HCT116 (cell line): ENCODE data around the gene HSPA2. TPM values are rescaled to one million over a fixed set of nuclear protein-coding genes. Genes with fewer than 3 reads are reported as not detected.
A peak's percentile ranks its signal among the peaks of the same experiment; 100 is the strongest.

Experiments used
- ATAC-seq: fragments of 200-7000 bp; cut with Tn5 transposase; 2 replicates; pipeline ENCODE4 v1.9.1; 2020; ENCODE audit warnings: mild to moderate bottlenecking, moderate library complexity
- Bru-seq: library from RNA; stranded (reverse); fragments of 400-500 nt; gene quantifications from one replicate; lab custom pipeline; 2021; lab: Mats Ljungman, UMichigan
- BruChase-seq, 2 experiments: library from RNA; stranded (reverse); fragments of 400-500 nt; gene quantifications; one replicate each; lab custom pipeline; 2021; lab: Mats Ljungman, UMichigan
- BruUV-seq: library from RNA; stranded (reverse); fragments of 400-500 nt; replicated peaks from 2 replicates; lab custom pipeline; 2021; lab: Mats Ljungman, UMichigan
- CTCF ChIA-PET: fragments of 300-600 bp; sonication (Branson Sonifier 250); formaldehyde crosslinking; loops from one replicate; lab custom pipeline; 2021; ENCODE audit warnings: antibody characterized with exemption; lab: Charles Lee
- POLR2A ChIA-PET: fragments of 300-600, 350-600 bp; sonication (Branson Sonifier 250); formaldehyde crosslinking; loops from one replicate; lab custom pipeline; 2021; ENCODE audit warnings: antibody characterized with exemption; lab: Charles Lee
- RAD21 ChIA-PET, 2 experiments: fragments of 300-600 bp; sonication (Branson Sonifier 250); formaldehyde crosslinking; loops; one replicate each; lab custom pipeline; 2023; ENCODE audit warnings: low total read pairs in 2 of 2; ENCODE audit not compliant: uncharacterized antibody in 2 of 2, unreplicated experiment in 2 of 2, low non-redundant PET in 1 of 2; lab: Charles Lee
- DNase-seq: peaks from one replicate; pipeline ENCODE4 v3.0.0-alpha.2; 2010; ENCODE audit warnings: low read depth, low spot score
- H2AFZ ChIP-seq: fragments of 200-600 bp; shearing (Covaris generic), sonication (generic); 2 replicates; pipeline ENCODE4 v1.6.1; 2017; ENCODE audit warnings: low read depth, mixed run types, mixed read lengths, antibody characterized with exemption, low read length; ENCODE audit not compliant: poor library complexity, severe bottlenecking
- H3K27ac ChIP-seq: 2 replicates; pipeline ENCODE4 v1.5.1; 2012; ENCODE audit warnings: low read depth, low read length
- H3K27me3 ChIP-seq: fragments of 200-600 bp; sonication (generic); 2 replicates; pipeline ENCODE4 v1.6.1; 2016; ENCODE audit warnings: mixed run types, low read length, mixed read lengths; ENCODE audit not compliant: insufficient read depth
- H3K36me3 ChIP-seq, 2 experiments: fragments of 200-500 bp in 1 of 2; fragments of 200-600 bp in 1 of 2; sonication (Bioruptor generic) in 1 of 2; sonication (generic) in 1 of 2; 2 replicates each; pipeline versions ENCODE4 v1.5.1 to v1.6.1; 2014 to 2016; ENCODE audit warnings: low read length in 2 of 2, inconsistent platforms in 1 of 2, mixed read lengths in 1 of 2, mixed run types in 1 of 2; ENCODE audit not compliant: insufficient read depth in 2 of 2, control insufficient read depth in 1 of 2
- H3K4me1 ChIP-seq, 2 experiments: fragments of 200-600 bp in 1 of 2; sonication (generic) in 1 of 2; 2 replicates each; pipeline versions ENCODE4 v1.5.1 to v1.6.1; 2012 to 2017; ENCODE audit warnings: low read length in 2 of 2, inconsistent platforms in 1 of 2, mild to moderate bottlenecking in 1 of 2, mixed read lengths in 1 of 2, mixed run types in 1 of 2, moderate library complexity in 1 of 2; ENCODE audit not compliant: insufficient read depth in 2 of 2, control insufficient read depth in 1 of 2
- H3K4me2 ChIP-seq: fragments of 200-600 bp; sonication (generic); 2 replicates; pipeline ENCODE4 v1.6.1; 2017; ENCODE audit warnings: mixed run types, low read length, mixed read lengths
- H3K4me3 ChIP-seq, 2 experiments: fragments of 200-600 bp in 1 of 2; sonication (generic) in 1 of 2; replicated peaks in 1 of 2; 2 replicates each; pipeline ENCODE4 v1.5.1; 2011 to 2016; ENCODE audit warnings: low read length in 2 of 2, control low read depth in 1 of 2, low read depth in 1 of 2, mild to moderate bottlenecking in 1 of 2, mixed read lengths in 1 of 2, mixed run types in 1 of 2
- H3K79me2 ChIP-seq: fragments of 200-600 bp; sonication (generic); 2 replicates; pipeline ENCODE4 v1.6.1; 2017; ENCODE audit warnings: mild to moderate bottlenecking, mixed run types, low read length, moderate library complexity, mixed read lengths; ENCODE audit not compliant: insufficient read depth
- H3K9ac ChIP-seq: fragments of 200-600 bp; sonication (generic); 2 replicates; pipeline ENCODE4 v1.6.1; 2016; ENCODE audit warnings: low read length, mixed read lengths
- H3K9me2 ChIP-seq: fragments of 200-600 bp; sonication (generic), shearing (Covaris generic); 2 replicates; pipeline ENCODE4 v1.6.1; 2017; ENCODE audit warnings: mixed run types, mild to moderate bottlenecking, moderate library complexity; ENCODE audit not compliant: insufficient read depth
- H3K9me3 ChIP-seq, 2 experiments: fragments of 200-500 bp in 1 of 2; fragments of 200-600 bp in 1 of 2; sonication (Bioruptor generic) in 1 of 2; sonication (generic) in 1 of 2; 2 replicates each; pipeline ENCODE4 v1.6.1; 2014 to 2017; ENCODE audit warnings: low read length in 2 of 2, mixed read lengths in 2 of 2, inconsistent platforms in 1 of 2, low read depth in 1 of 2, mild to moderate bottlenecking in 1 of 2, mixed run types in 1 of 2, moderate library complexity in 1 of 2; ENCODE audit not compliant: control insufficient read depth in 1 of 2, insufficient read depth in 1 of 2
- H4K20me1 ChIP-seq: fragments of 200-600 bp; sonication (generic), shearing (Covaris generic); 2 replicates; pipeline ENCODE4 v1.6.1; 2017; ENCODE audit warnings: mixed run types, mild to moderate bottlenecking, moderate library complexity; ENCODE audit not compliant: insufficient read depth
- ATF3 ChIP-seq: IDR thresholded peaks from 2 replicates; pipeline ENCODE4 v1.6.1; 2012
- CBX3 ChIP-seq: IDR thresholded peaks from 2 replicates; pipeline ENCODE4 v1.6.1; 2012; ENCODE audit warnings: low read depth
- EGR1 ChIP-seq: IDR thresholded peaks from 2 replicates; pipeline ENCODE4 v1.6.1; 2012; ENCODE audit warnings: low read depth
- EZH2phosphoT487 ChIP-seq: fragments of 200-600 bp; IDR thresholded peaks from 2 replicates; pipeline ENCODE4 v1.6.1; 2018; ENCODE audit warnings: antibody characterized with exemption, borderline replicate concordance
- JUND ChIP-seq: IDR thresholded peaks from 2 replicates; pipeline ENCODE4 v1.6.1; 2012
- POLR2A ChIP-seq: IDR thresholded peaks from 2 replicates; pipeline ENCODE4 v1.7.0; 2011; ENCODE audit warnings: borderline replicate concordance; ENCODE audit not compliant: insufficient read depth, insufficient read length; ENCODE audit errors: extremely low read depth
- POLR2AphosphoS5 ChIP-seq: IDR thresholded peaks from 2 replicates; pipeline ENCODE4 v1.6.1; 2011; ENCODE audit warnings: mild to moderate bottlenecking, low read depth, low read length, moderate library complexity
- RAD21 ChIP-seq: IDR thresholded peaks from 2 replicates; pipeline ENCODE4 v1.6.1; 2012; ENCODE audit warnings: low read depth, mild to moderate bottlenecking
- SIN3A ChIP-seq: IDR thresholded peaks from 2 replicates; pipeline ENCODE4 v1.6.1; 2012; ENCODE audit warnings: low read depth
- SP1 ChIP-seq: IDR thresholded peaks from 2 replicates; pipeline ENCODE4 v1.6.1; 2012; ENCODE audit warnings: low read depth
- SRF ChIP-seq: IDR thresholded peaks from 2 replicates; pipeline ENCODE4 v1.6.1; 2012; ENCODE audit warnings: low read depth
- TCF7L2 ChIP-seq: IDR thresholded peaks from 2 replicates; pipeline ENCODE4 v1.7.0; 2011; ENCODE audit warnings: borderline replicate concordance, inconsistent platforms; ENCODE audit not compliant: insufficient read depth, insufficient read length; ENCODE audit errors: extremely low read depth
- YY1 ChIP-seq: IDR thresholded peaks from 2 replicates; pipeline ENCODE4 v1.6.1; 2011; ENCODE audit warnings: low read length, low read depth, moderate library complexity, mild to moderate bottlenecking; ENCODE audit not compliant: insufficient replicate concordance; ENCODE audit errors: extremely low read depth
- ZNF274 ChIP-seq: fragments of 200-500 bp; sonication (Bioruptor generic); IDR thresholded peaks from 2 replicates; pipeline ENCODE4 v1.6.1; 2014; ENCODE audit warnings: mild to moderate bottlenecking, low read depth, low read length, inconsistent platforms
- intact Hi-C: fragments of 100-400 bp; cut with micrococcal nuclease; formaldehyde crosslinking; loops from 2 replicates; pipeline ENCODE4 v1.10.0; 2022
- long read RNA-seq: library from polyadenylated mRNA; unstranded; transcript quantifications from one replicate; pipeline ENCODE4 v2.0.0, GENCODE V29; 2021; ENCODE audit not compliant: unreplicated experiment
- polyA plus RNA-seq: library from polyadenylated mRNA; unstranded; fragments of >200 nt; gene quantifications from 2 replicates; pipeline ENCODE4 v1.2.1, GENCODE V29; 2012; ENCODE audit warnings: missing spikeins
- total RNA-seq: library from RNA; stranded (reverse); gene quantifications from one replicate; pipeline ENCODE4 v1.2.1, GENCODE V29; 2021; ENCODE audit not compliant: unreplicated experiment
- TF ChIP-seq, protein P1 (sequence below): IDR thresholded peaks from 2 replicates; pipeline ENCODE4 v1.6.1; 2012
- TF ChIP-seq, protein P2 (sequence below), 3 experiments: fragments of 200-600 bp in 1 of 3; sonication (generic) in 1 of 3; IDR thresholded peaks in 2 of 3; conservative IDR thresholded peaks in 1 of 3; 2 replicates each; pipeline ENCODE4 v1.5.1; 2012 to 2017; ENCODE audit warnings: low read depth in 2 of 3, low read length in 2 of 3, antibody characterized with exemption in 1 of 3, borderline replicate concordance in 1 of 3, control low read depth in 1 of 3, mild to moderate bottlenecking in 1 of 3, mixed read lengths in 1 of 3, mixed run types in 1 of 3, moderate library complexity in 1 of 3; ENCODE audit not compliant: insufficient read depth in 1 of 3

HSPA2 gene
- total RNA-seq: 2.5 TPM
- polyA plus RNA-seq: 1.1 and 1.3 TPM in 2 replicates
- Bru-seq, nascent RNA: percentile 35 among the genes with signal in this experiment
- BruChase-seq, experiment 1, labeled RNA remaining after a 6-hour chase: percentile 32 among the genes with signal in this experiment
- BruChase-seq, experiment 2, labeled RNA remaining after a 2-hour chase: percentile 37 among the genes with signal in this experiment
- long read RNA-seq, transcript HSPA2-201 (1 exons, 2,767 nt): major isoform, 10 of 10 reads
- long read RNA-seq, partial matches to known transcripts: 0 of 10 reads
- long read RNA-seq, other reads (novel, unspliced or antisense): 0 of 10 reads

GRCh38 chr14:64540208-64541202 lies at the start of gene HSPA2:
Gene HSPA2, plus strand, starts transcription at chr14:64540741. Its CDS starts 109 bp downstream, at chr14:64540850.
- TF ChIP-seq RAD21 (peak; percentile 69), SRF (no peak), TCF7L2 (peak; percentile 52), SP1 (peak; percentile 91), YY1 (peak; percentile 4), SIN3A (no peak), JUND (no peak), POLR2AphosphoS5 (peak; percentile 44; the same call in 1 of the 2 replicates), EGR1 (no peak), ATF3 (no peak), ZNF274 (no peak), EZH2phosphoT487 (no peak), CBX3 (0 out of 2 replicates have a peak, but pooled peaks have one; percentile 42), POLR2A (peak; percentile 72)
- TF ChIP-seq, protein P1, sequence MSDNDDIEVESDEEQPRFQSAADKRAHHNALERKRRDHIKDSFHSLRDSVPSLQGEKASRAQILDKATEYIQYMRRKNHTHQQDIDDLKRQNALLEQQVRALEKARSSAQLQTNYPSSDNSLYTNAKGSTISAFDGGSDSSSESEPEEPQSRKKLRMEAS: peak; percentile 85
- TF ChIP-seq, protein P2, sequence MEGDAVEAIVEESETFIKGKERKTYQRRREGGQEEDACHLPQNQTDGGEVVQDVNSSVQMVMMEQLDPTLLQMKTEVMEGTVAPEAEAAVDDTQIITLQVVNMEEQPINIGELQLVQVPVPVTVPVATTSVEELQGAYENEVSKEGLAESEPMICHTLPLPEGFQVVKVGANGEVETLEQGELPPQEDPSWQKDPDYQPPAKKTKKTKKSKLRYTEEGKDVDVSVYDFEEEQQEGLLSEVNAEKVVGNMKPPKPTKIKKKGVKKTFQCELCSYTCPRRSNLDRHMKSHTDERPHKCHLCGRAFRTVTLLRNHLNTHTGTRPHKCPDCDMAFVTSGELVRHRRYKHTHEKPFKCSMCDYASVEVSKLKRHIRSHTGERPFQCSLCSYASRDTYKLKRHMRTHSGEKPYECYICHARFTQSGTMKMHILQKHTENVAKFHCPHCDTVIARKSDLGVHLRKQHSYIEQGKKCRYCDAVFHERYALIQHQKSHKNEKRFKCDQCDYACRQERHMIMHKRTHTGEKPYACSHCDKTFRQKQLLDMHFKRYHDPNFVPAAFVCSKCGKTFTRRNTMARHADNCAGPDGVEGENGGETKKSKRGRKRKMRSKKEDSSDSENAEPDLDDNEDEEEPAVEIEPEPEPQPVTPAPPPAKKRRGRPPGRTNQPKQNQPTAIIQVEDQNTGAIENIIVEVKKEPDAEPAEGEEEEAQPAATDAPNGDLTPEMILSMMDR (IDR thresholded peaks at IDR 0.05 in 2 of 3, conservative IDR thresholded peaks at IDR 0.05 in 1 of 3; ENCODE audit: borderline replicate concordance in 1 of 3, insufficient read depth in 1 of 3, low read depth in 2 of 3, low read length in 2 of 3): peak; percentile 51 to 79 (median 65); a peak in 5 of 6 replicates
- POLR2A ChIA-PET: no interaction called here

More at GRCh38 chr14:64540208-64541202, at the start of gene HSPA2:
- Histone ChIP-seq H3K9me2 (no peaks in the 10 kb centered on the region), H3K27ac (peak within 1 kb of the TSS; percentile 36), H4K20me1 (no peaks in the 10 kb centered on the region), H3K36me3 (no peaks in the 10 kb centered on the region), H3K79me2 (no peaks in the 10 kb centered on the region), H3K4me3 (peak within 1 kb of the TSS; percentile 38 to 60), H3K27me3 (no peaks in the 10 kb centered on the region), H2AFZ (peak within 1 kb of the TSS; percentile 72), H3K4me2 (peak within 1 kb of the TSS; percentile 84), H3K4me1 (peaks cover 3 to 23% of the 10 kb centered on the region in 2 experiments; a peak in 2 of 4 replicates), H3K9me3 (no peaks in the 10 kb centered on the region; a peak in 1 of 4 replicates), H3K9ac (peak within 1 kb of the TSS; percentile 71)
- ChIA-PET RAD21 (no interaction called here), CTCF (interaction anchor here (1.1 to 1.5 kb wide), 2 partner anchors 11 to 95 kb away, joined by 5 to 7 read pairs; no protein-coding TSS in a partner anchor)
- intact Hi-C loops: loop anchor here (10.0 kb wide), 1 partner anchor 94 kb away; no protein-coding TSS in a partner anchor
- TSS peak; percentile 37 for BruUV-seq
- DNase-seq (peak; percentile 94), ATAC-seq (peak; percentile 94)
